ENCODE data around the gene RSPH3. TPM values are rescaled to one million over a fixed set of nuclear protein-coding genes. Genes with fewer than 3 reads are reported as not detected.

Gene RSPH3
- polyA plus RNA-seq, 1 donor from 2014 or later = 3.5 TPM

DNA sequence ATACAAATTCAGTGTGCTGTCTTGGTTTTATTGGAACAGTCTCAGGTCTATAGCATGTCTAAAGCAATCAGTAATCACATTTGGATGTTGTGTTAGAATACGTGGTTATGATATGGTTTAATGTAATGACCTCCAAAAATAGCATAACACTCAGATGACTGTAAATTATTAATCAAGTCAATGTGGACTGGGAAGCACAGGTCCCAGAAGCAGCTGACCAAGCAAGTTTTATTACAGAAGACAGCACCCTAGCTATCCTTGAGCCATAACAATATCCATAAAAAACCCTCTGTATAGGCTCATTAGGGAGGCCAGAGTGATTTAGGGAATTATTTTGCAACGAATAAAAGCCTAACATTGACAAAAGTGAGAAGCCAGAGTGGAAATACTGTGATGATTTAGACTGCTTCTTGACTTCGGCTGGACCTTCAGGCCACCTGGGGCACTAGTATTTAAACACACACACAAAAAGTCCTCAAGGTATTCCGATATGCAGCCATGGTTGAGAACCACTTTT, 66.9 kb downstream of the RSPH3 start:
- Histone ChIP-seq H4K20me1 (ENCODE audit: insufficient read depth) (no peaks in the 10 kb centered on the region), H3K27me3 (ENCODE audit: insufficient read depth, low read depth, low read length) (no peaks in the 10 kb centered on the region), H3K4me3 (ENCODE audit: low read length) (no peak overlapping the region), H3K36me3 (ENCODE audit: insufficient read depth, low read length) (no peaks in the 10 kb centered on the region), H3K27ac (ENCODE audit: low read length) (no peak overlapping the region), H2AFZ (ENCODE audit: low read depth, low read length) (no peak overlapping the region), H3K79me2 (replicated peaks; ENCODE audit: insufficient read depth, low read length) (no peaks in the 10 kb centered on the region), H3K9me2 (ENCODE audit: insufficient read depth, low read length) (no peaks in the 10 kb centered on the region), H3K4me2 (ENCODE audit: low read length) (no peak overlapping the region), H3K9ac (ENCODE audit: low read length) (no peak overlapping the region), H3K9me3 (ENCODE audit: low read length) (no peaks in the 10 kb centered on the region), H3F3A (ENCODE audit: insufficient read depth, low read length, poor library complexity, severe bottlenecking) (no peaks in the 10 kb centered on the region)
- TF ChIP-seq POLR2AphosphoS5 (IDR thresholded peaks at IDR 0.05) = no peak
- TF ChIP-seq SMC3 (conservative IDR thresholded peaks at IDR 0.05; ENCODE audit: poor library complexity) = no peak
- no peak for TF ChIP-seq EP300 (conservative IDR thresholded peaks at IDR 0.05; ENCODE audit: poor library complexity, severe bottlenecking)
- TF ChIP-seq EZH2 (IDR thresholded peaks at IDR 0.05; ENCODE audit: borderline replicate concordance, insufficient read depth, low read length, poor library complexity, severe bottlenecking) = no peak
- TF ChIP-seq, protein P1, sequence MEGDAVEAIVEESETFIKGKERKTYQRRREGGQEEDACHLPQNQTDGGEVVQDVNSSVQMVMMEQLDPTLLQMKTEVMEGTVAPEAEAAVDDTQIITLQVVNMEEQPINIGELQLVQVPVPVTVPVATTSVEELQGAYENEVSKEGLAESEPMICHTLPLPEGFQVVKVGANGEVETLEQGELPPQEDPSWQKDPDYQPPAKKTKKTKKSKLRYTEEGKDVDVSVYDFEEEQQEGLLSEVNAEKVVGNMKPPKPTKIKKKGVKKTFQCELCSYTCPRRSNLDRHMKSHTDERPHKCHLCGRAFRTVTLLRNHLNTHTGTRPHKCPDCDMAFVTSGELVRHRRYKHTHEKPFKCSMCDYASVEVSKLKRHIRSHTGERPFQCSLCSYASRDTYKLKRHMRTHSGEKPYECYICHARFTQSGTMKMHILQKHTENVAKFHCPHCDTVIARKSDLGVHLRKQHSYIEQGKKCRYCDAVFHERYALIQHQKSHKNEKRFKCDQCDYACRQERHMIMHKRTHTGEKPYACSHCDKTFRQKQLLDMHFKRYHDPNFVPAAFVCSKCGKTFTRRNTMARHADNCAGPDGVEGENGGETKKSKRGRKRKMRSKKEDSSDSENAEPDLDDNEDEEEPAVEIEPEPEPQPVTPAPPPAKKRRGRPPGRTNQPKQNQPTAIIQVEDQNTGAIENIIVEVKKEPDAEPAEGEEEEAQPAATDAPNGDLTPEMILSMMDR (IDR thresholded peaks at IDR 0.05; ENCODE audit: poor library complexity, severe bottlenecking) = no peak

DNA sequence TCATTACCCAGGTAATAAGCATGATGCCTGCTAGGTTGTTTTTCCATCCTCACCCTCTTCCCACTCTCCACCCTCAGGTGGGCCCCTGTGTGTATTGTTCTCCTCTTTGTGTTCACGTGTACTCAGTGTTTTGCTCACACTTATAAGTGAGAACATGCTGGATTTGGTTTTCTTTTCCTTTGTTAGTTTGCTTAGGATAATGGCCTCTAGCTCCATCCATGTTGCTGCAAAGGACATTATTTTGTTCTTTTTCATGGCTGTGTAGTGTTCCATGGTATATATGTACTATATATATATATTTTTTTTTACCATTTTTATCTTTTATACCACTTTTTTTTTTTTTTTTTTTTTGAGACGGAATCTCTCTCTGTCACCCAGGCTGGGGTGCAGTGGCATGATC, 71.9 kb downstream of the RSPH3 start:
- no peak for TF ChIP-seq POLR2AphosphoS5 (IDR thresholded peaks at IDR 0.05)
- TF ChIP-seq SMC3 (conservative IDR thresholded peaks at IDR 0.05; ENCODE audit: poor library complexity) = no peak
- no peak for TF ChIP-seq MXI1 (conservative IDR thresholded peaks at IDR 0.05; ENCODE audit: poor library complexity, severe bottlenecking)
- TF ChIP-seq RAD21 (conservative IDR thresholded peaks at IDR 0.05) = no peak
- TF ChIP-seq EP300 (conservative IDR thresholded peaks at IDR 0.05; ENCODE audit: poor library complexity, severe bottlenecking) = no peak
- TF ChIP-seq, protein P1 (IDR thresholded peaks at IDR 0.05; ENCODE audit: poor library complexity, severe bottlenecking) = no peak
- Histone ChIP-seq H3K9me2 (ENCODE audit: insufficient read depth, low read length) (no peaks in the 10 kb centered on the region), H3K27me3 (ENCODE audit: insufficient read depth, low read depth, low read length) (no peaks in the 10 kb centered on the region), H3K9me3 (ENCODE audit: low read length) (no peaks in the 10 kb centered on the region), H3K79me2 (replicated peaks; ENCODE audit: insufficient read depth, low read length) (no peaks in the 10 kb centered on the region), H4K20me1 (ENCODE audit: insufficient read depth) (no peaks in the 10 kb centered on the region), H3K36me3 (ENCODE audit: insufficient read depth, low read length) (no peaks in the 10 kb centered on the region), H3F3A (ENCODE audit: insufficient read depth, low read length, poor library complexity, severe bottlenecking) (no peaks in the 10 kb centered on the region), H2AFZ (ENCODE audit: low read depth, low read length) (no peak overlapping the region), H3K4me2 (ENCODE audit: low read length) (no peak overlapping the region), H3K27ac (ENCODE audit: low read length) (no peak overlapping the region), H3K9ac (ENCODE audit: low read length) (no peak overlapping the region), H3K4me3 (ENCODE audit: low read length) (no peak overlapping the region)

DNA sequence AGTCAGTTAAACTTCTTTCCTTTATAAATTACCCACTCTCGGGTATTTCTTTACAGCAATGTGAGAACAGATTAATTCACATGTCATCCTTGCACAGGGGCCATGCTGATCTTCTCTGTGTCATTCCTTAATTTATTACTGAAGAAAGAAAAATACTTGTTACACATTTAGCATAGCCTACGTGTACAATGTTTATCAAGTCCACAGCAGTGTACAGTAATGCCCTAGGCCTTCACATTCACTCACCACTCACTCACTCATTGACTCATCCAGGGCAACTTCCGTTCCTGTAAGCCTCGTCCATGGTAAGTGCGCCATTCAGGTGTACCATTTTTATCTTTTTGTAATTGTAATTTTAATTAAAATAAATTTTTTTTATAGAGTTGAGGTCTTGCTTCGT, 73.6 kb downstream of the RSPH3 start:
- H2AFZ ChIP-seq (ENCODE audit: low read depth, low read length) = no peak overlapping the region
- H4K20me1 ChIP-seq (ENCODE audit: insufficient read depth) = no peaks in the 10 kb centered on the region
- H3K27me3 ChIP-seq (ENCODE audit: insufficient read depth, low read depth, low read length) = no peaks in the 10 kb centered on the region
- H3K36me3 ChIP-seq (ENCODE audit: insufficient read depth, low read length) = no peaks in the 10 kb centered on the region
- H3K79me2 ChIP-seq (replicated peaks; ENCODE audit: insufficient read depth, low read length) = no peaks in the 10 kb centered on the region
- no peak overlapping the region for H3K9ac ChIP-seq (ENCODE audit: low read length)
- no peak overlapping the region for H3K4me3 ChIP-seq (ENCODE audit: low read length)
- H3K9me3 ChIP-seq (ENCODE audit: low read length) = no peaks in the 10 kb centered on the region
- H3K4me2 ChIP-seq (ENCODE audit: low read length) = no peak overlapping the region
- no peak overlapping the region for H3K27ac ChIP-seq (ENCODE audit: low read length)
- H3F3A ChIP-seq (ENCODE audit: insufficient read depth, low read length, poor library complexity, severe bottlenecking) = no peaks in the 10 kb centered on the region
- H3K9me2 ChIP-seq (ENCODE audit: insufficient read depth, low read length) = no peaks in the 10 kb centered on the region
- no peak for TF ChIP-seq TAF1 (IDR thresholded peaks at IDR 0.05; ENCODE audit: low read depth)
- TF ChIP-seq, protein P1 (IDR thresholded peaks at IDR 0.05; ENCODE audit: poor library complexity, severe bottlenecking) = no peak

All from neural cell (in vitro differentiated cells).